Mesendoderm (in vitro differentiated cells): Measurements from ENCODE around the gene POLR2J3.
"Not testable (repeated sequence)": the region's sequence is repeated elsewhere in the genome, so short reads cannot be mapped to it uniquely, and the experiment has no call there.

Experiments used
- DNase-seq: peaks from one replicate; pipeline ENCODE4 v3.0.0; 2013
- H2AK5ac ChIP-seq: 2 replicates; pipeline ENCODE4 v1.6.1; 2013; ENCODE audit warnings: low read length, inconsistent platforms
- H2BK120ac ChIP-seq: 2 replicates; pipeline ENCODE4 v1.6.1; 2013; ENCODE audit warnings: low read depth, mild to moderate bottlenecking, low read length, moderate library complexity, mixed read lengths
- H2BK15ac ChIP-seq: replicated peaks from 2 replicates; pipeline ENCODE4 v1.6.1; 2013; ENCODE audit warnings: low read depth, mild to moderate bottlenecking, moderate library complexity
- H2BK5ac ChIP-seq: 2 replicates; pipeline ENCODE4 v1.6.1; 2013; ENCODE audit warnings: low read length, inconsistent platforms
- H3K18ac ChIP-seq: 2 replicates; pipeline ENCODE4 v1.6.1; 2013; ENCODE audit warnings: mild to moderate bottlenecking, low read length, mixed read lengths
- H3K23ac ChIP-seq: one replicate; pipeline ENCODE4 v1.6.1; 2013; ENCODE audit warnings: low read length
- H3K27ac ChIP-seq: 2 replicates; pipeline ENCODE4 v1.5.1; 2013; ENCODE audit warnings: low read depth, mild to moderate bottlenecking, inconsistent platforms, low read length, moderate library complexity
- H3K27me3 ChIP-seq: 2 replicates; pipeline ENCODE4 v1.6.1; 2013; ENCODE audit warnings: low read length, control low read depth, mild to moderate bottlenecking, inconsistent platforms; ENCODE audit not compliant: insufficient read depth, poor library complexity
- H3K36me3 ChIP-seq: 2 replicates; pipeline ENCODE4 v1.6.1; 2013; ENCODE audit warnings: low read length, inconsistent platforms; ENCODE audit not compliant: control insufficient read depth, insufficient read depth
- H3K4ac ChIP-seq: one replicate; pipeline ENCODE4 v1.6.1; 2013; ENCODE audit warnings: low read depth, mild to moderate bottlenecking, low read length, moderate library complexity
- H3K4me1 ChIP-seq: 2 replicates; pipeline ENCODE4 v1.6.1; 2013; ENCODE audit warnings: low read depth, low read length, inconsistent platforms; ENCODE audit not compliant: control insufficient read depth
- H3K4me2 ChIP-seq: 2 replicates; pipeline ENCODE4 v1.6.1; 2013; ENCODE audit warnings: low read length
- H3K4me3 ChIP-seq: 2 replicates; pipeline ENCODE4 v1.5.1; 2013; ENCODE audit warnings: mild to moderate bottlenecking, low read length
- H3K56ac ChIP-seq: one replicate; pipeline ENCODE4 v1.6.1; 2013; ENCODE audit warnings: low read length
- H3K79me1 ChIP-seq: 2 replicates; pipeline ENCODE4 v1.6.1; 2013; ENCODE audit warnings: low read length, inconsistent platforms
- H3K79me2 ChIP-seq: 2 replicates; pipeline ENCODE4 v1.6.1; 2013; ENCODE audit warnings: mild to moderate bottlenecking, low read length; ENCODE audit not compliant: control insufficient read depth, insufficient read depth
- H3K9ac ChIP-seq: 2 replicates; pipeline ENCODE4 v1.6.1; 2013; ENCODE audit warnings: low read length, inconsistent platforms
- H4K5ac ChIP-seq: one replicate; pipeline ENCODE4 v1.6.1; 2013; ENCODE audit warnings: low read length
- H4K8ac ChIP-seq: one replicate; pipeline ENCODE4 v1.6.1; 2013; ENCODE audit warnings: low read depth, mild to moderate bottlenecking, control low read depth, low read length, moderate library complexity
- WGBS: extraction: QIAGEN DNeasy Blood & Tissue Kit; methylation state at CpG from one replicate; pipeline ENCODE4 v1.1.7; 2013; ENCODE audit warnings: low lambda C conversion rate, missing lambda C conversion rate; ENCODE audit not compliant: insufficient coverage; ENCODE audit errors: extremely low coverage; 5-methylcytosine and 5-hydroxymethylcytosine counted together

Gene POLR2J3

GRCh38 chr7:102609734-102610133 is 37.4 kb upstream of the POLR2J3 start:
- not testable (repeated sequence) for H2BK15ac ChIP-seq, H3K23ac ChIP-seq, H3K18ac ChIP-seq, H3K56ac ChIP-seq, H4K5ac ChIP-seq, H3K4ac ChIP-seq, H3K4me3 ChIP-seq, H3K27me3 ChIP-seq, H3K79me1 ChIP-seq, H3K36me3 ChIP-seq, H2BK5ac ChIP-seq, H3K9ac ChIP-seq, H2BK120ac ChIP-seq, H3K4me2 ChIP-seq, H3K4me1 ChIP-seq, H3K27ac ChIP-seq, H2AK5ac ChIP-seq, H4K8ac ChIP-seq, DNase-seq, H3K79me2 ChIP-seq
- no CpG with 5 or more reads among the region's 10 CpGs for WGBS

GRCh38 chr7:102606848-102607247 is 34.5 kb upstream of the POLR2J3 start:
- not testable (repeated sequence) for H3K56ac ChIP-seq, H2BK5ac ChIP-seq, H3K23ac ChIP-seq, H3K18ac ChIP-seq, H3K9ac ChIP-seq, H3K27ac ChIP-seq, H3K4me2 ChIP-seq, H3K4me1 ChIP-seq, H3K79me1 ChIP-seq, H3K4me3 ChIP-seq, H3K4ac ChIP-seq, H3K79me2 ChIP-seq, H4K8ac ChIP-seq, H2BK15ac ChIP-seq, H2BK120ac ChIP-seq, H3K36me3 ChIP-seq, DNase-seq, H4K5ac ChIP-seq, H3K27me3 ChIP-seq, H2AK5ac ChIP-seq
- no CpG with 5 or more reads among the region's 5 CpGs for WGBS

DNA sequence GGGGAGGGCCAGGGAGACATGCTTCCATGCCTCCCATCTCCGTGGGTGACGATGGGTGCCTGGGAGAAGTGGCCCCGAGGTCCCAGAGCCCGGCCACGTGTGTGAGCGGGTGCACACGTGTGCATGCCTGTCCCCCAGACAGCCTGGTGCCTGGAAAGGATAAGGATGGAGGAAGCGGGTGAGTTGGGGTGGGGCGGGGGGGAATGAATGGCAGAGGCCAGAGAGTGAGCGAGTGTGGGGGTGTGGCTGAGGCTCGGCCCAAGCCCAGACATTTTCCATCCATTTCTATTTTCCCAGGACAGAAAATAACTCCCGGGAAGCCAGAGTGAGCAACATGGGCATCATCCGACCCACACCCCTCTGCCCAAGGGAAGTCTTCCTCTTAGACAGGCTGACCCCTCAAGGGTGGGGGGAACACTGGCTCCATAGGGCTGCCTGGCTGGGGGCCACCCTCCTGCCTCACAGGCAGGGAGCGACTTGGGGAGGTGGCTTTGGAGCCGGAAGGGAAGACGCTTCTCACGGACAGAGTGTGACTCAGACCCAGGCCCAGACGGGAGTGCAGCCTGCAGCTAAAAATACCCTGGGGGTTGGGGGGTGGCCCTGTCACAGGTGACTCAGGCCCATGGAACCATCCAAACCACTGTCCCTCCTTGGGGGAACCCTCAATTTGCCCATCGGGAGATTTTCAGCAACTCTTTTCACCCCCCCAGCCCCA is 32.2 kb upstream of the POLR2J3 start:
- H3K79me2 ChIP-seq, H3K23ac ChIP-seq, H2BK120ac ChIP-seq, H3K18ac ChIP-seq, H4K8ac ChIP-seq, H2BK15ac ChIP-seq, H3K4me1 ChIP-seq, H3K9ac ChIP-seq, H2BK5ac ChIP-seq, H3K56ac ChIP-seq, H3K4me2 ChIP-seq, H3K27me3 ChIP-seq, H4K5ac ChIP-seq, H3K4me3 ChIP-seq, H3K27ac ChIP-seq, DNase-seq, H2AK5ac ChIP-seq, H3K4ac ChIP-seq, H3K79me1 ChIP-seq, H3K36me3 ChIP-seq: not testable (repeated sequence)
- WGBS, result no CpG with 5 or more reads among the region's 19 CpGs

DNA sequence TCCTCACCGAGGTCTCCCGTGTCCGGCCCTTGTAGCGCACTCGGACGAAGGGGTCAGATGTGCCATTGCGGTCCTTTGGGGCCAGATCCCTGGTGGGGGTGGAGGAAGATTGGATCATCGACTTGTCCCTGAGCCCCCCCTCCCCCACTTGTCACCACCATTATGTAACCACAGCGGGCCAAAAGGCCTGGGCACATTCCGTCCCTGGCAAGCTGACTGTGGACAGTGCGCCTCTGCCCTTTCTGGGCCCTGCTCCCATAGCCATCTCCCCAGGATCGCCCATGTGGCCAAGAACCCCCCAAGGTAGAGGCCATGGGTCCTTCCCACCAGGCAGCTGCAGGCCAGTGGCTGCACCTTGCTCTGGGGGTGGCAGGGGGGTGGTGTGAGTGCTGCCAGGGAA is 29.9 kb upstream of the POLR2J3 start:
- H3K79me1 ChIP-seq, H4K5ac ChIP-seq, H2BK120ac ChIP-seq, H3K4me1 ChIP-seq, DNase-seq, H3K27me3 ChIP-seq, H3K79me2 ChIP-seq, H3K9ac ChIP-seq, H3K23ac ChIP-seq, H2BK5ac ChIP-seq, H3K18ac ChIP-seq, H2BK15ac ChIP-seq, H3K27ac ChIP-seq, H3K4ac ChIP-seq, H3K36me3 ChIP-seq, H2AK5ac ChIP-seq, H3K56ac ChIP-seq, H3K4me3 ChIP-seq, H4K8ac ChIP-seq, H3K4me2 ChIP-seq: not testable (repeated sequence)
- no CpG with 5 or more reads among the region's 12 CpGs for WGBS

- not testable (repeated sequence) for H3K27ac ChIP-seq, H3K4me3 ChIP-seq, H2BK15ac ChIP-seq, H3K9ac ChIP-seq, H3K56ac ChIP-seq, DNase-seq, H4K8ac ChIP-seq, H3K4me2 ChIP-seq, H3K18ac ChIP-seq, H2AK5ac ChIP-seq, H3K79me1 ChIP-seq, H3K79me2 ChIP-seq, H4K5ac ChIP-seq, H3K27me3 ChIP-seq, H3K4me1 ChIP-seq, H3K36me3 ChIP-seq, H3K23ac ChIP-seq, H3K4ac ChIP-seq, H2BK120ac ChIP-seq, H2BK5ac ChIP-seq
- no CpG with 5 or more reads among the region's 9 CpGs for WGBS
Measured at GRCh38 chr7:102599699-102600098, 27.3 kb upstream of the POLR2J3 start.

GRCh38 chr7:102596036-102596435 is 23.7 kb upstream of the POLR2J3 start:
- not testable (repeated sequence) for H3K27ac ChIP-seq, H4K8ac ChIP-seq, H3K56ac ChIP-seq, H3K4me3 ChIP-seq, H3K27me3 ChIP-seq, H3K79me2 ChIP-seq, H4K5ac ChIP-seq, H2AK5ac ChIP-seq, H3K4ac ChIP-seq, H3K4me2 ChIP-seq, H3K18ac ChIP-seq, H3K79me1 ChIP-seq, H3K36me3 ChIP-seq, H3K9ac ChIP-seq, H3K4me1 ChIP-seq, H2BK15ac ChIP-seq, H2BK5ac ChIP-seq, H3K23ac ChIP-seq, H2BK120ac ChIP-seq, DNase-seq
- no CpG with 5 or more reads among the region's 10 CpGs for WGBS
